Lower leg skin (tissue), 4 donors: ENCODE data around the gene ERVV-1. TPM values are rescaled to one million over a fixed set of nuclear protein-coding genes. Genes with fewer than 3 reads are reported as not detected.

Source experiments
- DNase-seq, 2 donors: peaks; one replicate each; pipeline ENCODE4 v3.0.0-alpha.2; 2019; ENCODE audit warnings: low spot score in 2 of 2
- H3K4me3 ChIP-seq: fragments of 200-600 bp; sonication (generic); 2 replicates; pipeline ENCODE4 v1.5.1; 2017; ENCODE audit warnings: mild to moderate bottlenecking, low read depth; ENCODE audit not compliant: poor library complexity, severe bottlenecking
- POLR2A ChIP-seq, 2 donors: fragments of 450-650 bp; IDR thresholded peaks; one replicate each; pipeline ENCODE4 v1.6.1; 2016 to 2017; ENCODE audit warnings: antibody characterized with exemption in 2 of 2, mild to moderate bottlenecking in 1 of 2, moderate library complexity in 1 of 2
- WGBS, 2 donors: methylation state at CpG; one replicate each; pipeline ENCODE4 v1.1.5; 2018; 5-methylcytosine and 5-hydroxymethylcytosine counted together
- intact Hi-C: fragments of 100-400 bp; cut with DNase I; formaldehyde crosslinking; loops from one replicate; pipeline ENCODE4 v1.15.0; 2023; ENCODE audit warnings: low total_unique reads
- total RNA-seq, 4 donors: library from RNA; depleted of rRNA; stranded (reverse); fragments of >200 nt; gene quantifications; one replicate each; pipeline ENCODE4 v1.1.0, GENCODE V29; 2016
- TF ChIP-seq, protein P1 (sequence below), 3 donors: fragments of 450-650 bp; IDR thresholded peaks; one replicate each; pipeline ENCODE4 v1.5.1; 2016; ENCODE audit warnings: antibody characterized with exemption in 3 of 3, mild to moderate bottlenecking in 3 of 3, moderate library complexity in 2 of 3

Gene ERVV-1
- total RNA-seq, 4 donors from 2014 or later, result not detected

DNA sequence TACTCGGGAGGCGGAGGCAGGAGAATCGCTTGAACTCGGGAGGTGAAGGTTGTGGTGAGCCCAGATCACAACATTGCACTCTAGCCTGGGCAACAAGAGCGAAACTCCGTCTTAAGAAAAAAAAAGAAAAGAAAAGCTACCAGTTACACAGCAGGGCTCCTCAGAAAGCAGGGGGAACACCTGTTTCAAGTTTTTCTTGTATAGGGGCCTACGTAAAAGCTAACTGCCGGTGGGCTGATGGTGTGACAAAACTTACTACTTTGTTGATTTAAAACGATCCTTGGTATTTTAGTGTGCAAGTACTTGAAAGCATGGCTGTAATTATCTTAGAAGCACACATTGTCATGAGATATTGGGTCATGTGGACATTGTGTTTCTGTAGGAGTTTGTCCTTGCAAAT is 15.7 kb upstream of the ERVV-1 start:
- TF ChIP-seq POLR2A (IDR thresholded peaks at IDR 0.05), result no peak
- intact Hi-C loops, result no loop called here
- WGBS, 2 donors, result 70% methylated on average over 9 of the region's 9 CpGs
- H3K4me3 ChIP-seq, result no peak overlapping the region
- DNase-seq, result no peak

DNA sequence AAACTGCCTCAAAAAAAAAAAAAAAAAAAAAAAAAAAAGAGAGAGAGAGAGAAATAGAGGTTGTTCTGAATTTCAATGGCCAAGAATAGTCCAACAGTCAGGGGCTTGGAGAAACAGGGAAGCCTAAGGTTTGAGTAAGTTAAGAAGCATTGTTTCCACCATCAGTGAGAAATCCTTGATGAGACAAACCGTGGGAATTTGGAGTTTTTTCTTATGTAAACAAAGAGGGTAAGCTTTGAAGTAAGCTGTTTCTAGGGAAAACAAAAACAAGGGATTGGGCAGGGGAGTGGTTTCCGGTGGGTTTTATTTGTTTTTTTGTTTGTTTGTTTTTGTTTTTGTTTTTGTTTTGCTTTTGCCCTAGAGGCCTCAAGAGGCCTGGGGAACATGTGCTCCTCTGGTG is 11.2 kb upstream of the ERVV-1 start:
- TF ChIP-seq POLR2A (IDR thresholded peaks at IDR 0.05), result no peak
- TF ChIP-seq, protein P1, sequence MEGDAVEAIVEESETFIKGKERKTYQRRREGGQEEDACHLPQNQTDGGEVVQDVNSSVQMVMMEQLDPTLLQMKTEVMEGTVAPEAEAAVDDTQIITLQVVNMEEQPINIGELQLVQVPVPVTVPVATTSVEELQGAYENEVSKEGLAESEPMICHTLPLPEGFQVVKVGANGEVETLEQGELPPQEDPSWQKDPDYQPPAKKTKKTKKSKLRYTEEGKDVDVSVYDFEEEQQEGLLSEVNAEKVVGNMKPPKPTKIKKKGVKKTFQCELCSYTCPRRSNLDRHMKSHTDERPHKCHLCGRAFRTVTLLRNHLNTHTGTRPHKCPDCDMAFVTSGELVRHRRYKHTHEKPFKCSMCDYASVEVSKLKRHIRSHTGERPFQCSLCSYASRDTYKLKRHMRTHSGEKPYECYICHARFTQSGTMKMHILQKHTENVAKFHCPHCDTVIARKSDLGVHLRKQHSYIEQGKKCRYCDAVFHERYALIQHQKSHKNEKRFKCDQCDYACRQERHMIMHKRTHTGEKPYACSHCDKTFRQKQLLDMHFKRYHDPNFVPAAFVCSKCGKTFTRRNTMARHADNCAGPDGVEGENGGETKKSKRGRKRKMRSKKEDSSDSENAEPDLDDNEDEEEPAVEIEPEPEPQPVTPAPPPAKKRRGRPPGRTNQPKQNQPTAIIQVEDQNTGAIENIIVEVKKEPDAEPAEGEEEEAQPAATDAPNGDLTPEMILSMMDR (IDR thresholded peaks at IDR 0.05), result no peak
- 50 to 61% methylated on average over 2 of the region's 2 CpGs for WGBS, 2 donors
- intact Hi-C loops, result no loop called here
- DNase-seq, result no peak
- H3K4me3 ChIP-seq, result no peak overlapping the region

DNA sequence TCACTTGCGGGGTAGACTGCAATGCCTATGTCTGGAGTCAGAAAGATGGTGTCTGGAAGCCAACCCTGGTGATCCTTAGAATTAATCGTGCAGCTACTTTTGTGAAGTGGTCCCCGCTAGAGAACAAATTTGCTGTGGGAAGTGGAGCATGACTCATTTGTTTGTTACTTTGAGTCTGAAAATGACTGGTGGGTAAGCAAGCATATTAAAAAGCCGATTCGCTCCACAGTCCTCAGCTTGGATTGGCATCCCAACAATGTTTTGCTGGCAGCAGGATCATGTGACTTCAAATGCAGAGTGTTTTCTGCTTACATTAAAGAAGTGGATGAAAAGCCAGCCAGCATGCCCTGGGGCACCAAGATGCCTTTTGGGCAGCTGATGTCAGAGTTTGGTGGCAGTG is 9.5 kb upstream of the ERVV-1 start:
- H3K4me3 ChIP-seq, result no peak overlapping the region
- no peak for DNase-seq
- WGBS, 2 donors, result 81 to 83% methylated on average over 5 of the region's 5 CpGs
- intact Hi-C loops, result no loop called here
- TF ChIP-seq, protein P1 (IDR thresholded peaks at IDR 0.05), result no peak
- no peak for TF ChIP-seq POLR2A (IDR thresholded peaks at IDR 0.05)

DNA sequence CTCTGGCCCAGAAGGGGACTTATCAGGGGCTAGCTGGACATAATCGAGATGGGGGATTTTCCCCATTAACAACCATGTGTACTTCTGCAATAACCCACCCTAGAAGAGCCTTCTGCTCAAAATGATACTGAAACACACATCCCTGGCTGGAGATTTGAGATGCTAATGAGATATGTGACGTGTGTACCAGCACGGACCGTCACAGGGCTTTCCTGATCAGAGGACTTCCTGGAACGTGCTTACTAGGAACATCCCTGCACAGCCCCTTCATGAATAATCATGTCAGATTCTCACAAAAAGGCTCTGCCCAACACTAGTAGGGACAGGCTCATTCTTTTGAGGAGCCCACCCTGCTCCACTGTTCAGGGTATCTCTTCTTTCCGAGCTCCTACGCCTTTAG is 6.5 kb upstream of the ERVV-1 start:
- no peak for TF ChIP-seq POLR2A (IDR thresholded peaks at IDR 0.05)
- TF ChIP-seq, protein P1 (IDR thresholded peaks at IDR 0.05), result no peak
- no peak overlapping the region for H3K4me3 ChIP-seq
- WGBS, 2 donors, result 65 to 74% methylated on average over 7 of the region's 7 CpGs
- peak in 1 of 2 donors; percentile 26 for DNase-seq
- intact Hi-C loops, result no loop called here

DNA sequence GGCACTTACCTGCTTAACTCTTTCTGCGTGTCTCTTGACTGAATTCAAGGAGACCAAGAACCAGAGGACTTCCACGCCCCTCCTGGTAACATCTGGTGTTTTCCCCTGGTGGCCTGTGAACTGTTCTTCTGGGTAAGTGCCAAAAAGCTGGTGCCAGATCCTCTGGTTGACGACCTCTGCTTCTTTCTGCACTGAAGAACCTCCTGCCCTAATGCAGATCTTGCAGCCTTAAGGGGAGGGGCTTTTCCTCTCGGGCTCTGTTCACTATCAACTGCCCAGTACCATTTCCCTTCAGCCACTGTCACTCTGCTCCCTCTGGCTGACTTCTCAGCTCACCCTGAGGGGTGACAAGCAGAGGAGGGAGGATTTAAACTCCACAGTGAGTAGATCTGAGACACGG is 6.1 kb upstream of the ERVV-1 start:
- DNase-seq, result no peak
- 46 to 56% methylated on average over 5 of the region's 5 CpGs for WGBS, 2 donors
- intact Hi-C loops, result no loop called here
- no peak overlapping the region for H3K4me3 ChIP-seq
- TF ChIP-seq POLR2A (IDR thresholded peaks at IDR 0.05), result no peak

DNA sequence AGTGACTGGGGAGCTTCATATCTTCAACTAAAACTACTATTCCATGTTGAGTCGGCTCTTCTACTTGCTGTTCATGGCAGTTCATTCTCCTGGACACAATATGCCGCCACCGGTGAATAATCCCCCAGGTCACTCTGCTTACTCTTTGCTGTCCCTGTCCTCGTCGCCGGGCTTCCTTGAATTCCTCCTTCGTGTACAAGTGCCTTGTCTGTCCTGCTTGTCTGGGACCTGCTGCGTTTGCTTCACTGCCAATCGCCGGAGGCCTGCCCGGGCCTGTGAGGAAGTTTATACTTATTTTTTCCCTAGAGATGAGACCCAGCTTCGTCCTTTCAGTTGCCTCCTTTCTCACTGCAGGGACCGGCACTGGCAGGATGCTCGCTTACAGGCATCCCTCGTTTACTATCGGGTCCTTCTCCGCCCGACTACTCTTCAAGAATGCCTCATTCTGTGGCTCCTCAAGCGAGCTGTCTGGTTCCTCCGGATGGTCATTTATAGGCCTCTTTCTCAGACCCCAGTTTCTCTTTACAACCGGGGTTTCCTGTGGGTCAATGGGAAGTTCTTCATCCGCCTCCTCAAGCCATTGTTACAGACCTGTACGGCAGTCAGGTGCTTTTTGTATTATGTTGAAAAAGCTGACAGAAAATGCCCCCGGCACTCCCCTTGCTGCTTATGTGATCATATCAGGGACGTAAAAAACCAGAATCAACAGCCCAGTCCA is 5.5 kb upstream of the ERVV-1 start:
- peak in 1 of 2 donors; percentile 75 for DNase-seq
- no peak overlapping the region for H3K4me3 ChIP-seq
- no peak for TF ChIP-seq POLR2A (IDR thresholded peaks at IDR 0.05)
- TF ChIP-seq, protein P1 (IDR thresholded peaks at IDR 0.05), result no peak
- intact Hi-C loops, result no loop called here
- WGBS, 2 donors, result 64 to 66% methylated on average over 25 of the region's 25 CpGs

DNA sequence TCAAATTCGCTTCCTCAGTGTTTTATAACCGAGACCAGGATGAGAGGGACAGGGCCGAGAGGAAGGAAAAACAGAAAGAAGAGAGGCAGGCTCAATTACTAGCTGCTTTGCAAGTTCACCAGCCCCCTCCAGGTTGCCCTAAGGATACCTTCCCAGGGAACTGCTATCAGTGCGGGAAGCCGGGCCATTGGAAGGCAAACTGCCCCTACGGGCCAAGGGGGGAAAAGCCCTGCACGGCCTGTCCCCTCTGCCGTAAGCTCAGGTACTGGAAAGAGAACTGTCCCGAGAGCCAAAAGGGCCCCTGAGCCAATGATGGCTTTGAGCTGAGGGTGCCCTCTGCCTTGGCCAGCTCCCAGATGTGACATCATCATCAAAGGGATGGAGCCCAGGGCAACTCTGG is 3.2 kb upstream of the ERVV-1 start:
- intact Hi-C loops, result no loop called here
- 53% methylated on average over 9 of the region's 9 CpGs for WGBS, 2 donors
- TF ChIP-seq POLR2A (IDR thresholded peaks at IDR 0.05), result no peak
- TF ChIP-seq, protein P1 (IDR thresholded peaks at IDR 0.05), result no peak
- H3K4me3 ChIP-seq, result no peak overlapping the region
- DNase-seq, result peak in 1 of 2 donors; percentile 52
